ENCODE results near the gene GNAI2.
"Not testable (repeated sequence)": the region's sequence is repeated elsewhere in the genome, so short reads cannot be mapped to it uniquely, and the experiment has no call there.

GNAI2 gene

DNA sequence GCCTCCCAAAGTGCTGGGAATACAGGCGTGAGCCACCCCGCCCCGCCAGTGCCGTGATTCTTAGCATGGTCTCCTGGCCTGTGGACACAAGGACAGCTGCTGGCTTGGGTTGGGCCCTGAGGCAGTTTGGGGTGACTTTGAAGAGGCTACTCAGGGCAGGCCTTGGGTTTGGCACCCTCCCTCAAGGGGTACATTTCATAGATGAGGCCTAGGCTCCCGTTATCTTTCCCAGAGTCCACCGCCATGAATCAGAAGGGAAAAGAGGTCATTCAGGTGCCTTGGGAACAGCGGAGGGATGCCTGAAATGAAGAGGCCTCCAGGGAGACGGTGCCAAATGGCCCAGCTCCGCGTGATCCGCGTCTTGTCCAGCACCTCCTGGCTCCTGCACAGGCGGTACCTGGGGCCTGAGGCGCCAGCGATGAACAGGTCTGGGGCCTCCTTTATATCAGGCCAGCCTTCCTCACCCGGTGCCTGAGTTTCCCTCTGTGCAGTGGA, 9.3 kb downstream of the GNAI2 start:
- no peak for DNase-seq (ENCODE audit: low read depth)

- DNase-seq (ENCODE audit: low read depth): peak; percentile 96
Observed at GRCh38 chr3:50245831-50246516, 10.0 kb downstream of the GNAI2 start.

GRCh38 chr3:50246517-50246954, 10.5 kb downstream of the GNAI2 start:
- DNase-seq (ENCODE audit: low read depth): peak; percentile 67

- no peak for DNase-seq (ENCODE audit: low read depth)
Observed at GRCh38 chr3:50248387-50248786, 12.4 kb downstream of the GNAI2 start.

DNA sequence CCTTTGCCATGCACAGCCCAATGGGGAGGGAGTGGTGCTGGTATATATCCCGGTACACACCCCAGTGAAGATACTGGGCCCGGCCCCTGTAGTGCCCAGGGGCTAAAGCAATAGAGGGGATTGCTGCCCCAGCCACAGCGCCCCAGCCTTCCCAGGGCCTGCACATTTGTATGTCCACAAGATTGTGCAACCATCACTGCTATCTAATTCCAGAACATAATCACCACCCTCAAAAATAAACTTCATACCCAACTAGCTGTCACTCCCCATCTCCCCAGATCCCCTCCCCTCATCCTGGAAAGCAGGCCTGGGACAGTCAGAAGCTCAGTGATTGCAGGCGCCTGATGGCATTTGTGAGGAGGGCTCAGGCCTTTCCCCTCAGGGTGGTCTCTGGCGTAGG, 13.5 kb downstream of the GNAI2 start:
- no peak for DNase-seq (ENCODE audit: low read depth)

DNA sequence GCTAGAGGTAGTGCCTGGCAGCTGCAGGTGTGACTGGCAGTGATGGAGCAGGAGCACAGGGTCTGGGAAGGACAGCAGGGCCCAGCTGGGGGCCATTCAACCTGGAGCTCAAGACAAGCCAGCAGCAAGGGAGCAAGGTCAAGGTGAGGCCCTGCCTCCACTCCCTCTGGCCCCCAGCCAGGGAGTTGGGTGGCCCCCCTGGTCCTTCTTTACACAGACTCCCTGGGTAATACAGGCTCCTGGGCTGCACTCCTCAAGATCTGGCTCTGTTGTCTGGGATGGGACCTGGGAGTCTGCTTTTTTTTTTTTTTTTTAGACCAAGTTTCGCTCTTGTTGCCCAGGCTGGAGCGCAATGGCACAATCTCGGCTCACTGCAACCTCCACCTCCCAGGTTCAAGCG, 14.5 kb downstream of the GNAI2 start:
- no peak for DNase-seq (ENCODE audit: low read depth)

- DNase-seq (ENCODE audit: low read depth): no peak
Observed at GRCh38 chr3:50251220-50251619, 15.2 kb downstream of the GNAI2 start.

GRCh38 chr3:50254577-50255250, 18.7 kb downstream of the GNAI2 start:
- no peak for DNase-seq (ENCODE audit: low read depth)

- no peak for DNase-seq (ENCODE audit: low read depth)
Observed at GRCh38 chr3:50255251-50255615, 19.2 kb downstream of the GNAI2 start.

DNA sequence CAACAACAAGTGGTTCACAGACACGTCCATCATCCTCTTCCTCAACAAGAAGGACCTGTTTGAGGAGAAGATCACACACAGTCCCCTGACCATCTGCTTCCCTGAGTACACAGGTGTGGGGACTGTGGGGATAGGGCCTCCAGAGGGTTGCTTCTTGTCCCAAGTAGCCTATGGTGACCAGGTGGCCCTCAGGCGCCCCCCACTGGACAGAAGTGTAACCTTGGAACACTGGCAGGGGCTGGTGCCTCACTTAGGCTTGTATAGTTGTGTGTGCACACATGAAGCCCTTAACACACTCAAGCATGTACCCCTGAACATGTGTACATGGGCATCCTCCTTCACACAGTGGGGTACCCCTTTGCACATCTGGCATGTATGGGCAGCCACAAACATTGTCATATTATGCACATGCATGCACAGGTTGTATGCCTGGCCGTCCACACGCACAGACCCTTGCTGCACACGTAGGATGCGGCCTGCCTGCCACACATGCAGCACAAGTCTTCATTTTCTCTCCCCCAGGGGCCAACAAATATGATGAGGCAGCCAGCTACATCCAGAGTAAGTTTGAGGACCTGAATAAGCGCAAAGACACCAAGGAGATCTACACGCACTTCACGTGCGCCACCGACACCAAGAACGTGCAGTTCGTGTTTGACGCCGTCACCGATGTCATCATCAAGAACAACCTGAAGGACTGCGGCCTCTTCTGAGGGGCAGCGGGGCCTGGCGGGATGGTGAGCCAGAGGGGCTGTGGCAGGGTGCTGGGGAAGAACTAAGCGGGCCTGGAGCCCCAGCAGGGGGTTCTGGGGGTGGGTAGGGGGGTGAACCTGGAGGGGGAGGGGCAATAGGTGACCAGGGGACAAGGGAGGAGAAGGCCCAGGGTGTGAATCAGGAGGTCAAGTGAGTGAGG, 21.2 kb downstream of the GNAI2 start:
- no peak for DNase-seq (ENCODE audit: low read depth)

GRCh38 chr3:50258029-50258680, 22.2 kb downstream of the GNAI2 start:
- no peak for DNase-seq (ENCODE audit: low read depth)

DNA sequence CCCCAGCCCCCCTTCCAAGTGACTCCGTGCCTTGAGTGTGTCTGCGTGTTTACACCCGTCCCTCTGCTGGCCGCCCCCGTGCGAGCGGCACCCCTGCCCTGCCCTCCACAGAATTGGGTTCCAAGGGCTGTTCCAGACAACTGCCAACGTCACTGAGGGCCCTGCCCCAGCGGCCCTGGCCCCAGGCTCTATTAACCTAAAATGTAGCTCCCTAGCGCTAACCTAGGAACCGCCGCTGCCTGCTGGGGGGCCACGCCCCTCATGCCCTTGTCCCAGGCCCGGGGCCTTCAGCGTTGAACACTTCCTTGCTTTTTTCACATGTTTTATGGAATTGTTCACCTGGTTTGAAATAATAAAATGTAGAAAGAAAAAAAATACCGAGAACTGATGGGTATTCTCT, 23.0 kb downstream of the GNAI2 start:
- DNase-seq (ENCODE audit: low read depth): no peak

DNA sequence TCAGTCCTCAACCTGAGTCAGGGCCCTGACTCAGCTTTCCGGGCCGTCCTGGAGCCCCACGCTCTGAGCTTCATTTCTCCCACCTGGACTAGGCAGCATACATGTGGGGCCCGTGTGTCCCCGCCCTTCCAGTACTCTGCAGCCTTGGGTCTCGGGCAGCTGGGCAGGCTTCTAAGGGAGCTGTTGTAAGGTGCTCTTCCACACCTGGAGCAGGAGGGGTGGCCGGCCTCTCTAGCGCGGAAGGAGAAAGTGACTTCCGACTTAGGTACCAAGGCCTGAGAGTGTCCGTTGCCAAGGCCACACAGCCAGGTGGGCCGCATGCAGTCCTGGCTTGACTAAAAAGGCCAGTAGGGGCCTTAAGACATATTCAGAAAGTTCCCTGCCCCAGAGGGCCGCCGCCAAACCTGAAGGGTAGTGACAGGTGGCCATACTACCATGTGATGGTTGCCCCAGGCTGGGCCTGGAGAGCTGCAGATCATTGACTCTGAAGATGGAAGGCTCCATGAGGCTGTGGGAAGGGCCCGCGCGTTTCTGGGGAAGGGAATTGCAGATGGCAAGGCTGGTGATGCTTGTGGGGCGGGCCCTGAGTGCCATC, 23.5 kb downstream of the GNAI2 start:
- no peak for DNase-seq (ENCODE audit: low read depth)

DNA sequence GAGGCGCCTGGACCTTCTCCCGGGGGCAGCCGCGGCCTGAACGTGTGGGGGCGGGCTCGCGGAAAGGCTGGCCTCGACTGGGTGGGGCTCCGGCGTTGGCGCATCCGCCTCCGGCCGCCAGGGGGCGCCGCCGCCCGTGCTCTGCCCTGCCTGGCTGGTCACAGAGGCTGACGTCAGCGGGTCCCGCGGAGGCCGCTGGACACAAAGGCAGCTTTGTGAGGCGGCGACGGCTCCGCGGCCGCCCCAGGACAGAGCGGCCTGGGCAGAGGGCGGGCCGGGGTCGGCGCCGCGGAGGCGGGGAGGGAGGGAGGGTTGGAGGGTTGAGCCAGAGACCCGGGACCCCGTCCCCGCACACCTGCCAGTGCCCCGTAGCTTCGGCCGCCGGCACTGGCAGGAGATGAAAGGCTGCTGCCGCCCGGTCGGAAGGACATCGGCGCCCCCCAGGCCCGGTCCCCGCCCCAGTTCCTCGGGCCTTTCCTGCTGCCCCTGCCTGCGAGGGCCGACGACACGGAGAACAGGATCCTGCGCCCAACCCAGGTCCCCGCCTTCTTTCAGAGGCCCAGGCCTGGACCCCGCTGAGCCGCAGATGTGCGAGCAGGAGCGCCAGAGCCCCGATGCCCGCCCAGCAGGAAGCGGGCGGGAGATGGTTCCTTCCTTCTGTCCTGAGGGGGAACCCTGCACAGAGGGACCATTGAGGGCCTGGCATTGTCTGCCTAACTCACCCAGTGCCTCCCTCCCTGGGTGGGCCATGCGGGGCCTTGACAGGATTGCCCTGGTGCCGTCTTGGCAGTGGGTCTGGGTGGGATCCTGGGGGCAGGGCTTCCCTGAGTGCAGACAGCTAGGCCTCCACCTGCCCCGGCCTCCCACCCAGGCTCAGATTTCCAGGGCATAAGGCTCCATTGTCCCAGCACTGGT, 24.3 kb downstream of the GNAI2 start:
- DNase-seq (ENCODE audit: low read depth): peak; percentile 69

GRCh38 chr3:50260942-50261441, 25.0 kb downstream of the GNAI2 start:
- no peak for DNase-seq (ENCODE audit: low read depth)

- DNase-seq (ENCODE audit: low read depth): no peak
Observed at GRCh38 chr3:50261505-50261904, 25.5 kb downstream of the GNAI2 start.

DNA sequence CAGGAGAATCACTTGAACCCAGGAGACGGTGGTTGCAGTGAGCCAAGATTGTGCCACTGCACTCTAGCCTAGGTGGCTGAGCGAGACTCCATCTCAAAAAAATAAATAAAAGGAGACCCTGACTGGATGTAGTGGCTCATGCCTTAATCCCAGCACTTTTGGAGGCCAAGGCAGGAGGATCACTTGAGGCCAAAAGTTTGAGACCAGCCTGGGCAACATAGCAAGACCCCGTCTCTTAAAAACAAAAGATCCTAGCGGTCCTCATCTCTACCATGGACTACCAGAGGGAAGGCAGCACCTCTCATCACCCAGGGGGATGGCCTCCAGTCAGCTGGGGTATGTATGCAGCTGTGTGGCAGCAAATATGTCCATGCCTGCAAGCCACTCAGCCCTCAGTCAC, 26.2 kb downstream of the GNAI2 start:
- DNase-seq (ENCODE audit: low read depth): not testable (repeated sequence)

- no peak for DNase-seq (ENCODE audit: low read depth)
Observed at GRCh38 chr3:50262778-50263177, 26.8 kb downstream of the GNAI2 start.

- DNase-seq (ENCODE audit: low read depth): no peak
Observed at GRCh38 chr3:50263478-50264382, 27.7 kb downstream of the GNAI2 start.
